SK-N-SH (cell line): ENCODE data around the gene KRT222. TPM values are rescaled to one million over a fixed set of nuclear protein-coding genes. Genes with fewer than 3 reads are reported as not detected.

ENCODE experiments used
- CTCF ChIA-PET: fragments of 300-600, 350-600 bp; formaldehyde crosslinking; extraction: SDS; loops from one replicate; lab custom pipeline; 2021; lab: Yijun Ruan, JAX
- POLR2A ChIA-PET: fragments of 350-600 bp; sonication (Branson Sonifier 250); formaldehyde crosslinking; extraction: SDS; loops from one replicate; lab custom pipeline; 2020; ENCODE audit warnings: antibody characterized with exemption, inconsistent platforms; lab: Yijun Ruan, JAX
- DNase-seq: peaks from one replicate; pipeline ENCODE4 v3.0.0; 2012
- H2AFZ ChIP-seq: fragments of 200-600 bp; sonication (generic); 2 replicates; pipeline ENCODE4 v1.8.1; 2016; ENCODE audit warnings: antibody characterized with exemption, mild to moderate bottlenecking, low read depth
- H3F3A ChIP-seq: fragments of 200-600 bp; sonication (generic); replicated peaks from 2 replicates; pipeline ENCODE3; 2016; ENCODE audit warnings: antibody characterized with exemption, mild to moderate bottlenecking; ENCODE audit not compliant: insufficient read depth
- H3K27ac ChIP-seq, 2 experiments: fragments of 200-500 bp in 1 of 2; fragments of 200-600 bp in 1 of 2; sonication (Bioruptor generic) in 1 of 2; sonication (generic), shearing (Covaris generic) in 1 of 2; 2 replicates each; pipeline versions ENCODE4 v1.5.1 to v1.6.1; 2014 to 2016; ENCODE audit warnings: low read depth in 2 of 2, inconsistent platforms in 1 of 2, low read length in 1 of 2, mild to moderate bottlenecking in 1 of 2, mixed read lengths in 1 of 2
- H3K27me3 ChIP-seq: fragments of 200-600 bp; sonication (generic), shearing (Covaris generic); 2 replicates; pipeline ENCODE4 v1.6.1; 2016; ENCODE audit warnings: mixed run types; ENCODE audit not compliant: insufficient read depth
- H3K36me3 ChIP-seq, 2 experiments: fragments of 200-500 bp in 1 of 2; fragments of 200-600 bp in 1 of 2; sonication (Bioruptor generic) in 1 of 2; sonication (generic) in 1 of 2; replicated peaks in 1 of 2; 2 replicates each; pipeline versions ENCODE3 to v1.5.1; 2014 to 2016; ENCODE audit warnings: low read length in 1 of 2, mild to moderate bottlenecking in 1 of 2; ENCODE audit not compliant: insufficient read depth in 2 of 2, control insufficient read depth in 1 of 2
- H3K4me1 ChIP-seq, 2 experiments: fragments of 200-500 bp in 1 of 2; fragments of 200-600 bp in 1 of 2; sonication (Bioruptor generic) in 1 of 2; sonication (generic), shearing (Covaris generic) in 1 of 2; 2 replicates each; pipeline versions ENCODE4 v1.5.1 to v1.6.1; 2014 to 2016; ENCODE audit warnings: low read depth in 1 of 2, low read length in 1 of 2, mixed run types in 1 of 2; ENCODE audit not compliant: insufficient read depth in 2 of 2, control insufficient read depth in 1 of 2
- H3K4me2 ChIP-seq: fragments of 200-600 bp; sonication (generic), shearing (Covaris generic); 2 replicates; pipeline ENCODE4 v1.6.1; 2017; ENCODE audit warnings: mixed run types
- H3K4me3 ChIP-seq, 2 experiments: fragments of 200-500 bp in 1 of 2; fragments of 200-600 bp in 1 of 2; sonication (Bioruptor generic) in 1 of 2; sonication (generic), shearing (Covaris generic) in 1 of 2; 2 replicates each; pipeline versions ENCODE4 v1.5.1 to v1.8.1; 2014 to 2016; ENCODE audit warnings: low read depth in 2 of 2, inconsistent platforms in 1 of 2, low read length in 1 of 2, mild to moderate bottlenecking in 1 of 2, mixed read lengths in 1 of 2, moderate library complexity in 1 of 2
- H3K79me2 ChIP-seq: fragments of 200-600 bp; sonication (generic); 2 replicates; pipeline ENCODE4 v1.8.1; 2017; ENCODE audit warnings: mild to moderate bottlenecking; ENCODE audit not compliant: insufficient read depth
- H3K9ac ChIP-seq: fragments of 200-600 bp; sonication (generic); 2 replicates; pipeline ENCODE4 v1.6.1; 2017; ENCODE audit warnings: mixed run types
- H3K9me2 ChIP-seq: fragments of 200-600 bp; sonication (generic); 2 replicates; pipeline ENCODE4 v1.6.1; 2017; ENCODE audit warnings: mixed run types
- H3K9me3 ChIP-seq: fragments of 200-600 bp; sonication (generic); 2 replicates; pipeline ENCODE4 v1.6.1; 2017; ENCODE audit warnings: mixed run types, mild to moderate bottlenecking, moderate library complexity
- H4K20me1 ChIP-seq: fragments of 200-600 bp; sonication (generic); 2 replicates; pipeline ENCODE4 v1.6.1; 2017; ENCODE audit warnings: mild to moderate bottlenecking, mixed run types; ENCODE audit not compliant: insufficient read depth
- CTCF ChIP-seq: fragments of 200-600 bp; sonication (generic); IDR thresholded peaks from 2 replicates; pipeline ENCODE4 v1.6.1; 2017; ENCODE audit warnings: antibody characterized with exemption, mild to moderate bottlenecking, moderate library complexity
- EP300 ChIP-seq, 2 experiments: IDR thresholded peaks; 2 replicates each; pipeline versions ENCODE4 v1.4.0 to v1.6.1; 2012; ENCODE audit warnings: borderline replicate concordance in 1 of 2, low read depth in 1 of 2, low read length in 1 of 2
- FOSL2 ChIP-seq: IDR thresholded peaks from 2 replicates; pipeline ENCODE4 v1.4.0; 2012; ENCODE audit warnings: low read depth, mild to moderate bottlenecking, moderate library complexity, borderline replicate concordance
- FOXJ3 ChIP-seq: sonication (generic); formaldehyde crosslinking; IDR thresholded peaks from 2 replicates; pipeline ENCODE4 v1.5.1; 2020; ENCODE audit warnings: mild to moderate bottlenecking, missing genetic modification reagents
- FOXM1 ChIP-seq: IDR thresholded peaks from 2 replicates; pipeline ENCODE4 v1.4.0; 2012; ENCODE audit warnings: low read depth, mild to moderate bottlenecking
- GABPA ChIP-seq: IDR thresholded peaks from 2 replicates; pipeline ENCODE4 v1.4.0; 2012; ENCODE audit warnings: low read depth, mild to moderate bottlenecking
- GATA2 ChIP-seq: sonication (generic); formaldehyde crosslinking; IDR thresholded peaks from 2 replicates; pipeline ENCODE4 v1.5.0; 2020; ENCODE audit warnings: mild to moderate bottlenecking, missing genetic modification reagents
- JUND ChIP-seq: IDR thresholded peaks from 2 replicates; pipeline ENCODE4 v1.4.0; 2012
- NRF1 ChIP-seq: IDR thresholded peaks from 2 replicates; pipeline ENCODE4 v1.6.1; 2012; ENCODE audit warnings: low read depth, mild to moderate bottlenecking, low read length
- PBX3 ChIP-seq: IDR thresholded peaks from 2 replicates; pipeline ENCODE4; 2012
- RFX5 ChIP-seq: IDR thresholded peaks from 2 replicates; pipeline ENCODE4 v1.6.1; 2012; ENCODE audit warnings: mild to moderate bottlenecking, improper control_type of control experiment, low read length
- SMC3 ChIP-seq: IDR thresholded peaks from 2 replicates; pipeline ENCODE4 v1.6.1; 2012; ENCODE audit warnings: low read depth, low read length, improper control_type of control experiment
- TAF1 ChIP-seq: IDR thresholded peaks from 2 replicates; pipeline ENCODE4 v1.6.1; 2012; ENCODE audit warnings: low read depth, mild to moderate bottlenecking, low read length, moderate library complexity, borderline replicate concordance
- USF1 ChIP-seq: IDR thresholded peaks from 2 replicates; pipeline ENCODE4 v1.4.0; 2012; ENCODE audit warnings: low read depth, borderline replicate concordance
- USF2 ChIP-seq: fragments of 150-350 bp; IDR thresholded peaks from 2 replicates; pipeline ENCODE4 v1.6.1; 2017; ENCODE audit warnings: antibody characterized with exemption, low read length, low read depth, borderline replicate concordance
- YY1 ChIP-seq: IDR thresholded peaks from 2 replicates; pipeline ENCODE4 v1.4.0; 2012; ENCODE audit warnings: low read depth, mild to moderate bottlenecking
- WGBS: methylation state at CpG from one replicate; pipeline ENCODE4 v1.1.6; 2017; ENCODE audit warnings: low lambda C conversion rate; 5-methylcytosine and 5-hydroxymethylcytosine counted together
- polyA plus RNA-seq, 3 experiments: library from polyadenylated mRNA; depleted of rRNA; stranded (reverse); fragments of >200 nt; gene quantifications; 2 replicates each; pipeline ENCODE4 v1.2.3, GENCODE V29; 2012

Gene KRT222
- polyA plus RNA-seq, 1 of the 3 experiments (the other 2 are of a cell fraction): not detected

- Histone ChIP-seq H3K9me3 (no peaks in the 10 kb centered on the region), H3F3A (no peaks in the 10 kb centered on the region), H3K27ac (no peak overlapping the region), H3K36me3 (no peaks in the 10 kb centered on the region), H3K79me2 (no peaks in the 10 kb centered on the region), H3K4me1 (no peaks in the 10 kb centered on the region), H3K27me3 (peaks cover 75% of the 10 kb centered on the region), H3K9me2 (no peaks in the 10 kb centered on the region), H3K4me2 (no peak overlapping the region), H2AFZ (no peak overlapping the region), H4K20me1 (no peaks in the 10 kb centered on the region), H3K9ac (no peak overlapping the region), H3K4me3 (no peak overlapping the region)
- ChIA-PET CTCF (interaction anchor here (1.5 kb wide), 1 partner anchor 11 kb away, joined by 6 read pairs; no protein-coding TSS in a partner anchor), POLR2A (no interaction called here)
- TF ChIP-seq TAF1 (no peak), EP300 (IDR thresholded peaks at IDR 0.05; ENCODE audit: borderline replicate concordance in 1 of 2, low read depth in 1 of 2, low read length in 1 of 2) (no peak), FOXM1 (no peak), GATA2 (CRISPR knock-in tag) (no peak), FOSL2 (no peak), USF2 (no peak), FOXJ3 (CRISPR knock-in tag) (no peak), USF1 (no peak), JUND (no peak), YY1 (no peak), GABPA (no peak), CTCF (no peak), RFX5 (no peak), NRF1 (no peak)
- WGBS: 15% methylated on average over 7 of the region's 7 CpGs
- no peak for DNase-seq
Measured at GRCh38 chr17:40707745-40708144, 42.8 kb upstream of the KRT222 start.

- no peak overlapping the region for H3K4me2 ChIP-seq
- no peaks in the 10 kb centered on the region for H3K4me1 ChIP-seq
- no peak overlapping the region for H2AFZ ChIP-seq
- H3K4me3 ChIP-seq: no peak overlapping the region
- TF ChIP-seq YY1: no peak
- TF ChIP-seq PBX3: no peak
- TF ChIP-seq SMC3: no peak
- TF ChIP-seq, all 33 proteins: peak for 0
- DNase-seq: no peak
- POLR2A ChIA-PET: no interaction called here
- WGBS: 12% methylated on average over 4 of the region's 4 CpGs
- Histone ChIP-seq H3K9me3 (no peaks in the 10 kb centered on the region), H4K20me1 (no peaks in the 10 kb centered on the region), H3K27ac (no peak overlapping the region), H3K79me2 (no peaks in the 10 kb centered on the region), H3K27me3 (peaks cover 74% of the 10 kb centered on the region), H3K9me2 (no peaks in the 10 kb centered on the region), H3F3A (no peaks in the 10 kb centered on the region), H3K36me3 (no peaks in the 10 kb centered on the region), H3K9ac (no peak overlapping the region)
- CTCF ChIA-PET: interaction anchor here (0.7 to 1.3 kb wide), 2 partner anchors 32 to 85 kb away, joined by 3 read pairs; no protein-coding TSS in a partner anchor
Measured at GRCh38 chr17:40705584-40705983, 40.6 kb upstream of the KRT222 start.
